ENCODE measurements around the gene MCC.

DNA sequence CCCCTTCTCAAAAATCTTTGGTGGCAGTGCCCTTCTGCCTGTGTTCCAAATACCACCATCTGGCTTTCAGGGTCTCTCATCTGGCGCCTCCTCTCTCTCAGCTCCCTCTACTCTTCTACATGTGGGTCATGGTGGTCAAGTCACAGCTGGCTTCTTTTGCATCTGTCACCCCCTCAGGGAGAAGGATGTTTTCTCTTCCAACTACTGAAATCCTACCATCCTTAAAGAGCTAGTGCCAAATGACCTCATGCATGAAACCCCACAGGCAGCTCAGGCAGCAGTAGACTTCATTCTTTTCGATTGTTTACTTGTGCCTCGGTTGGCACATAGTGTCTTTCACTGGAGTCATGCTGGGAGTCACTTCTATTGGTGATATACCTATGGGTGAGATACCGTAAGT is 292.5 kb downstream of the MCC start:
- TF ChIP-seq, protein P1, sequence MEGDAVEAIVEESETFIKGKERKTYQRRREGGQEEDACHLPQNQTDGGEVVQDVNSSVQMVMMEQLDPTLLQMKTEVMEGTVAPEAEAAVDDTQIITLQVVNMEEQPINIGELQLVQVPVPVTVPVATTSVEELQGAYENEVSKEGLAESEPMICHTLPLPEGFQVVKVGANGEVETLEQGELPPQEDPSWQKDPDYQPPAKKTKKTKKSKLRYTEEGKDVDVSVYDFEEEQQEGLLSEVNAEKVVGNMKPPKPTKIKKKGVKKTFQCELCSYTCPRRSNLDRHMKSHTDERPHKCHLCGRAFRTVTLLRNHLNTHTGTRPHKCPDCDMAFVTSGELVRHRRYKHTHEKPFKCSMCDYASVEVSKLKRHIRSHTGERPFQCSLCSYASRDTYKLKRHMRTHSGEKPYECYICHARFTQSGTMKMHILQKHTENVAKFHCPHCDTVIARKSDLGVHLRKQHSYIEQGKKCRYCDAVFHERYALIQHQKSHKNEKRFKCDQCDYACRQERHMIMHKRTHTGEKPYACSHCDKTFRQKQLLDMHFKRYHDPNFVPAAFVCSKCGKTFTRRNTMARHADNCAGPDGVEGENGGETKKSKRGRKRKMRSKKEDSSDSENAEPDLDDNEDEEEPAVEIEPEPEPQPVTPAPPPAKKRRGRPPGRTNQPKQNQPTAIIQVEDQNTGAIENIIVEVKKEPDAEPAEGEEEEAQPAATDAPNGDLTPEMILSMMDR (IDR thresholded peaks at IDR 0.05): no peak
- TF ChIP-seq EZH2 (IDR thresholded peaks at IDR 0.05) (no peak), EZH2phosphoT487 (IDR thresholded peaks at IDR 0.05) (no peak)
